CD4-positive, CD25-positive, alpha-beta regulatory T cell (primary cell): ENCODE results near the gene FCN1. TPM values are rescaled to one million over a fixed set of nuclear protein-coding genes. Genes with fewer than 3 reads are reported as not detected.

ENCODE experiments used
- ATAC-seq, 2 donors: fragments of 150-1000 bp; cut with Tn5 transposase; one replicate each; pipeline ENCODE4 v1.10.0; 2021; ENCODE audit warnings: low read depth in 2 of 2, moderate number of reproducible peaks in 2 of 2, moderate library complexity in 1 of 2
- DNase-seq, 3 donors: peaks; one replicate each; pipeline versions ENCODE4 v3.0.0 to v3.0.0-alpha.2; 2012 to 2022; ENCODE audit warnings: mixed read lengths in 1 of 3
- H3K27ac ChIP-seq: one replicate; pipeline ENCODE4 v1.7.0; 2013; ENCODE audit warnings: mild to moderate bottlenecking, low read length; ENCODE audit not compliant: insufficient read depth, poor library complexity, severe bottlenecking
- H3K27me3 ChIP-seq: one replicate; pipeline ENCODE4 v1.7.0; 2013; ENCODE audit warnings: low read length; ENCODE audit not compliant: control insufficient read depth, insufficient read depth
- H3K36me3 ChIP-seq: one replicate; pipeline ENCODE4 v1.7.0; 2013; ENCODE audit warnings: mild to moderate bottlenecking, low read length, moderate library complexity; ENCODE audit not compliant: control insufficient read depth, insufficient read depth
- H3K4me1 ChIP-seq: 2 replicates; pipeline ENCODE4 v1.7.0; 2013; ENCODE audit warnings: mild to moderate bottlenecking, low read length; ENCODE audit not compliant: insufficient read depth, control insufficient read depth, poor library complexity, severe bottlenecking
- H3K4me3 ChIP-seq: one replicate; pipeline ENCODE4 v1.7.0; 2013; ENCODE audit warnings: low read depth, mild to moderate bottlenecking, low read length, moderate library complexity
- H3K9me3 ChIP-seq, 2 experiments: 1 replicate in 1 of 2; 2 replicates in 1 of 2; pipeline ENCODE4 v1.7.0; 2013; ENCODE audit warnings: low read length in 2 of 2, mild to moderate bottlenecking in 1 of 2, moderate library complexity in 1 of 2; ENCODE audit not compliant: control insufficient read depth in 2 of 2
- H3K27ac Mint-ChIP-seq, 3 donors: one replicate each; pipeline ENCODE4 v1.8.0; 2020 to 2022; ENCODE audit warnings: mild to moderate bottlenecking in 3 of 3, mixed read lengths in 3 of 3, moderate library complexity in 2 of 3
- H3K27me3 Mint-ChIP-seq: one replicate; pipeline ENCODE4 v1.8.0; 2022; ENCODE audit warnings: mild to moderate bottlenecking, mixed read lengths
- H3K36me3 Mint-ChIP-seq: one replicate; pipeline ENCODE4 v1.8.0; 2020; ENCODE audit warnings: mixed read lengths
- H3K4me1 Mint-ChIP-seq, 4 donors: one replicate each; pipeline ENCODE4 v1.8.0; 2020 to 2022; ENCODE audit warnings: mixed read lengths in 4 of 4, mild to moderate bottlenecking in 1 of 4
- H3K4me3 Mint-ChIP-seq, 4 donors: one replicate each; pipeline ENCODE4 v1.8.0; 2020 to 2022; ENCODE audit warnings: mild to moderate bottlenecking in 4 of 4, mixed read lengths in 4 of 4, moderate library complexity in 3 of 4
- H3K9me3 Mint-ChIP-seq, 7 donors: one replicate each; pipeline ENCODE4 v1.8.0; 2020 to 2022; ENCODE audit warnings: mixed read lengths in 7 of 7, mild to moderate bottlenecking in 3 of 7, moderate library complexity in 2 of 7
- polyA plus RNA-seq, 4 donors: library from polyadenylated mRNA; unstranded; fragments of 300-500 nt; fragmentation: Illumina TruSeq; gene quantifications; one replicate each; pipeline ENCODE4 v1.2.3, GENCODE V29; 2021
- total RNA-seq: library from RNA; stranded (reverse); gene quantifications from one replicate; pipeline ENCODE4 v1.2.3, GENCODE V29; 2022

Gene FCN1
- not detected for total RNA-seq
- polyA plus RNA-seq = 1 to 10 TPM in 2 of 4 donors, under 1 TPM in 1, not detected in 1; 0.72 to 7.1 (median 2.1) TPM

- ATAC-seq = no peak
- H3K36me3 Mint-ChIP-seq = no peaks in the 10 kb centered on the region
- H3K27me3 ChIP-seq = no peaks in the 10 kb centered on the region
- H3K9me3 ChIP-seq = peaks cover 0 to 10% of the 10 kb centered on the region in 2 experiments
- no peak for DNase-seq
- H3K4me1 Mint-ChIP-seq = no peaks in the 10 kb centered on the region
- no peaks in the 10 kb centered on the region for H3K36me3 ChIP-seq
- H3K27ac ChIP-seq = no peak within 1 kb of the TSS
- H3K4me3 ChIP-seq = no peak within 1 kb of the TSS
- no peak within 1 kb of the TSS for H3K4me3 Mint-ChIP-seq
- H3K9me3 Mint-ChIP-seq = peaks cover 0 to 14% (median 0%) of the 10 kb centered on the region in 7 donors
- H3K4me1 ChIP-seq = no peaks in the 10 kb centered on the region
- H3K27ac Mint-ChIP-seq = peak within 1 kb of the TSS in 1 of 3 donors; percentile 38
- H3K27me3 Mint-ChIP-seq = no peaks in the 10 kb centered on the region
These were observed at the start of gene FCN1 for GRCh38 chr9:134917431-134918373. Gene FCN1, minus strand, starts transcription at chr9:134917912. Its CDS starts 41 bp downstream, at chr9:134917871.

DNA sequence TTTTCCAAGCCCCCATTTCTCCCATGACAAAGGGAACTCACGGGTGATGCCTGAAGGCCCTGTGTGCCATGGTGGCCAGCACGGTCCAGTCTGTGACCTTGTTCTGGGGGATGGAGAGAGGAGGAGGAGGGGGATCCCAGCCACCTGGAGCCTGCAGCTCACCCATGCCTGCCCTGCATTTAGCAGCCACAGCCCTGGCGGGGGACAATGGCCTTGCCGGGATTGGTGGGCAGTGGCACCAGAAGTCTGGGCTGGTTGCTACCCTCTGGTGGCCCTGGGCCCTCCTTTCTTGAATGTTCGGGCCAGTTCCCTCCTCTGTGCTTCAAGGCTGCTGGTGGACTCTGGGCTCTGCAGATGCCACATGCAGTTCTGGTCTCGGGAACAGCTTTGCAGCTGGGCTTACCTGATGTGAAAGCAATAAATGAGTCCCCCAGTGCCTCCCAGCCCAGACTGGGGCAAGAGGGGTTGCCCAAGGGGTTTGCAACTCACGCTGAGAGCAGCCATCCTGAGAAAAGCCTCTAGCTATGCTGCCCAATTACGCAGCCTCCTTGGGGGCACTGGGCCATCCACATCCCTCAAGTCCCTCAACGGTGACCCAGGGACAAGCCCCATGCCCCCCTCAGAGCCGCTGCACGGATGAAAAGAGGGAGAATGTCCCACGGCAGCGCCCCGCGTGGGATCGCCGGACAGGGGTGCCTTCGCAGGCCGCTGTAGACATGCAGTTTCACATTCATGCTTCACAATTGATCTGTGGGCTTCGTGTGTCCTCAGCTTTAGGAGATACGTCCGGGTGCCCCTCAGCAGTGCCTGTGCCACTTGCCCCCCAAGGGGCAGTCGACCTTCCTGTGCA lies 49.2 kb upstream of the FCN1 start:
- no peaks in the 10 kb centered on the region for H3K4me1 Mint-ChIP-seq
- H3K27me3 Mint-ChIP-seq = no peaks in the 10 kb centered on the region
- no peak overlapping the region for H3K4me3 Mint-ChIP-seq

GRCh38 chr9:134966270-134966669 lies 48.6 kb upstream of the FCN1 start:
- H3K27me3 Mint-ChIP-seq = no peaks in the 10 kb centered on the region
- H3K27ac Mint-ChIP-seq = no peak overlapping the region
- H3K4me3 Mint-ChIP-seq = no peak overlapping the region
- no peak for DNase-seq
- H3K4me1 ChIP-seq = no peaks in the 10 kb centered on the region
- H3K4me3 ChIP-seq = no peak overlapping the region
- H3K9me3 Mint-ChIP-seq = no peaks in the 10 kb centered on the region
- no peaks in the 10 kb centered on the region for H3K36me3 Mint-ChIP-seq
- H3K27ac ChIP-seq = no peak overlapping the region
- H3K27me3 ChIP-seq = no peaks in the 10 kb centered on the region
- no peaks in the 10 kb centered on the region for H3K4me1 Mint-ChIP-seq
- no peak for ATAC-seq
- no peaks in the 10 kb centered on the region for H3K36me3 ChIP-seq
- H3K9me3 ChIP-seq = no peaks in the 10 kb centered on the region

More for the DNA sequence above, 49.2 kb upstream of the FCN1 start:
- Histone ChIP-seq H3K4me1 (no peaks in the 10 kb centered on the region), H3K4me3 (no peak overlapping the region), H3K27ac (no peak overlapping the region), H3K36me3 (no peaks in the 10 kb centered on the region), H3K27me3 (no peaks in the 10 kb centered on the region), H3K9me3 (no peaks in the 10 kb centered on the region)
- Mint-ChIP-seq H3K36me3 (no peaks in the 10 kb centered on the region), H3K9me3 (no peaks in the 10 kb centered on the region), H3K27ac (no peak overlapping the region)
- DNase-seq = no peak
- no peak for ATAC-seq

DNA sequence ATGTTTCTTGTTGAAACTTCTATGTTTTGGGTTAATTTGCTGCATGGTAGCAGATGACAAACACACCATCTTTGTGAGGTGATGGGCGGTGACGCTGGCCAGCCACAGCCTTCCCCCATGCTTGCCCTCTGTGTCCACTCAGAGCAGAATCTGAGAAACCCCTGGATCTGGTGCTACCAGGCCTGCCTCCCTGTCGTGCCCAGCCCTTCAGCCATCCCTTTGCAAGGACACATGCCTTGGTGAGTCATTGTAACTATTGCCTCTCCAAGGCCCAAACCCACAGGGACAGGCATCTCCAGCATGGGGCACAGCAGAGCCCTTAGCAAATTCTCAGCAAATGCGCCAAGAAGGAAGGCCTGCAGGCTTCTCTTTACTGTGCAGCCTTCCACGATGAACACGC lies 48.1 kb upstream of the FCN1 start:
- Histone ChIP-seq H3K36me3 (no peaks in the 10 kb centered on the region), H3K27me3 (no peaks in the 10 kb centered on the region), H3K27ac (no peak overlapping the region), H3K4me1 (no peaks in the 10 kb centered on the region), H3K4me3 (no peak overlapping the region), H3K9me3 (no peaks in the 10 kb centered on the region)
- no peak overlapping the region for H3K27ac Mint-ChIP-seq
- ATAC-seq = no peak
- H3K27me3 Mint-ChIP-seq = no peaks in the 10 kb centered on the region
- H3K9me3 Mint-ChIP-seq = no peaks in the 10 kb centered on the region
- no peaks in the 10 kb centered on the region for H3K36me3 Mint-ChIP-seq
- DNase-seq = no peak
- no peak overlapping the region for H3K4me3 Mint-ChIP-seq
- no peaks in the 10 kb centered on the region for H3K4me1 Mint-ChIP-seq

- no peaks in the 10 kb centered on the region for H3K4me1 ChIP-seq
- Mint-ChIP-seq H3K27ac (no peak overlapping the region), H3K9me3 (no peaks in the 10 kb centered on the region), H3K4me3 (no peak overlapping the region), H3K36me3 (no peaks in the 10 kb centered on the region), H3K4me1 (no peaks in the 10 kb centered on the region), H3K27me3 (no peaks in the 10 kb centered on the region)
- DNase-seq (no peak), ATAC-seq (no peak)
- H3K9me3 ChIP-seq = no peaks in the 10 kb centered on the region
- H3K27ac ChIP-seq = no peak overlapping the region
- H3K27me3 ChIP-seq = no peaks in the 10 kb centered on the region
- no peaks in the 10 kb centered on the region for H3K36me3 ChIP-seq
- no peak overlapping the region for H3K4me3 ChIP-seq
These were observed 47.7 kb upstream of the FCN1 start for GRCh38 chr9:134965411-134965810.

DNA sequence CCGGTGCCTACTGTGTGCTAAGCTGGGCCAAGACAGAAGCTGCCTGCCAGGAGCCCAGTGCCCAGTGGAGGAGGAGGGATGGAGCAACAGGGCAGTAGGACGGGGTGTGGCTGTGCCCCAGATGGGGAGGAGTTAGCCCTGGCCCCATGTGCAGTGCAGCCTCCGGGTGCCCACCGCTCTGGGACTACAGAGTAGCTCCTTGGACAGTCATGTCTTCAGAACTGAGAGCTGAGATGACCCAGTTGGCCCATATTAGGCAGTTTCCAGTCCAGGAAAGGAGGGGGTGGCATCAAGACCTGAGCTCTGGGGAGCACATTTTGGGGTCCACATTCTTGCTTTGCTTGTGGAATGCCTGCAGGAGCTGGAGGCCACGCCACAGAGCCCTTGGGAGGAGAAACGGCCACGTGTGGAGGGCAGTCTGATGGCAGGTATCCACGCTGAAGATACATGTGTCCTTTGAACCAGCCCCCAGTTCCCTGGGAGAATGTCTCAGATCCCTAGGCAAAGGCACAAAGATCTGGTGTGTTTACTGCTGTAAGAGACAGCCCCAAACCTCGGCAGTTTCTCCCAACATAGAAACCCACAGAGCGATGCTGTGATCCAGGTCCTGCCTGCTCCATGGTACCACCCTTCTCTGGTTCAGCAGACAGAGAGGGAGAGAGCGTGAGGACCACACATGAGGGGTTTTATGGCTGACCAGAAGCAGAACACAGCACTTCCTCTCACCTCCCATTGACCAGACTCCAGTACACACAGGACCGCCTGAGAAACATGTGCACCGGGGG lies 46.8 kb upstream of the FCN1 start:
- H3K36me3 ChIP-seq = no peaks in the 10 kb centered on the region
- H3K9me3 ChIP-seq = no peaks in the 10 kb centered on the region
- Mint-ChIP-seq H3K4me1 (no peaks in the 10 kb centered on the region), H3K36me3 (no peaks in the 10 kb centered on the region), H3K9me3 (no peaks in the 10 kb centered on the region), H3K4me3 (no peak overlapping the region), H3K27ac (no peak overlapping the region), H3K27me3 (no peaks in the 10 kb centered on the region)
- no peak overlapping the region for H3K4me3 ChIP-seq
- DNase-seq (no peak), ATAC-seq (no peak)
- H3K27me3 ChIP-seq = no peaks in the 10 kb centered on the region
- no peaks in the 10 kb centered on the region for H3K4me1 ChIP-seq
- H3K27ac ChIP-seq = no peak overlapping the region

DNA sequence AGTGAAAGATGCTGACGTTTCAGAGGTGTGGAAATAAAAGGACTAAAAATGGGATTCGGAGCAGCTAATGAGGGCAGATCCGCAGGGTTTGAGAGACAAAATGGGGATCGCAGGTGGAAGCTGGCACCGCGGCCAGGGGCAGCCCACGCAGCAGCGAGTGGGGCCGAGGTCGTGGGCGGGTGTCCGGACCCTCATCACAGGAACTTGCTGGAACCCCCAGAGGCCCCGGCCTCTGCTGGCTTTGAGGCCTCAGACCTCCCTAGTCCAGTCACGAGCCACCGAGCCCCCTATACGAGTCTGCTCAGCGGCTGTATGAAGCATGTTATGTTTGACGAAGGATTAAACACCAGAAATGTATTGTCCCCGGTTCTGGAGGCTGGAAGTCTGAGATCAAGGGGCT lies 45.8 kb upstream of the FCN1 start:
- Histone ChIP-seq H3K27ac (no peak overlapping the region), H3K4me3 (no peak overlapping the region), H3K9me3 (no peaks in the 10 kb centered on the region), H3K36me3 (no peaks in the 10 kb centered on the region), H3K4me1 (no peaks in the 10 kb centered on the region), H3K27me3 (no peaks in the 10 kb centered on the region)
- H3K4me3 Mint-ChIP-seq = no peak overlapping the region
- H3K36me3 Mint-ChIP-seq = no peaks in the 10 kb centered on the region
- DNase-seq = no peak
- no peak overlapping the region for H3K27ac Mint-ChIP-seq
- H3K27me3 Mint-ChIP-seq = no peaks in the 10 kb centered on the region
- ATAC-seq = no peak
- H3K9me3 Mint-ChIP-seq = no peaks in the 10 kb centered on the region
- H3K4me1 Mint-ChIP-seq = no peaks in the 10 kb centered on the region
